Gastrocnemius medialis (tissue), 4 donors: ENCODE results near the gene TIPIN. TPM values are rescaled to one million over a fixed set of nuclear protein-coding genes. Genes with fewer than 3 reads are reported as not detected.
A peak's percentile ranks its signal among the peaks of the same experiment; 100 is the strongest.

Experiments
- ATAC-seq, 2 donors: fragments of 150-250 bp; one replicate each; pipeline ENCODE4 v1.9.1; 2016
- DNase-seq, 2 donors: peaks; one replicate each; pipeline ENCODE4 v3.0.0-alpha.2; 2019
- H3K27ac ChIP-seq, 4 donors: fragments of 200-600 bp; sonication (generic); 1 replicate in 1 of 4; 2 replicates in 3 of 4; pipeline ENCODE4 v1.5.1; 2016 to 2018; ENCODE audit warnings: mild to moderate bottlenecking in 2 of 4, moderate library complexity in 1 of 4
- H3K27me3 ChIP-seq, 3 donors: fragments of 200-600 bp; sonication (generic) in 2 of 3; 1 replicate in 1 of 3; 2 replicates in 2 of 3; pipeline versions ENCODE4 v1.5.1 to v1.6.0; 2016 to 2019; ENCODE audit warnings: mild to moderate bottlenecking in 1 of 3, moderate library complexity in 1 of 3
- H3K36me3 ChIP-seq, 2 donors: fragments of 200-600 bp; sonication (generic) in 1 of 2; one replicate each; pipeline ENCODE4 v1.5.1; 2017 to 2018
- H3K4me1 ChIP-seq, 2 donors: fragments of 200-600 bp; sonication (generic) in 1 of 2; one replicate each; pipeline ENCODE4 v1.5.1; 2016 to 2017; ENCODE audit warnings: mild to moderate bottlenecking in 2 of 2
- H3K4me3 ChIP-seq, 4 donors: fragments of 200-600 bp; sonication (generic) in 3 of 4; 1 replicate in 1 of 4; 2 replicates in 3 of 4; pipeline ENCODE4 v1.5.1; 2016 to 2019; ENCODE audit warnings: mild to moderate bottlenecking in 2 of 4
- H3K9me3 ChIP-seq, 3 donors: fragments of 200-600 bp; sonication (generic) in 2 of 3; 1 replicate in 1 of 3; 2 replicates in 2 of 3; pipeline ENCODE4 v1.5.1; 2016 to 2019
- CTCF ChIP-seq, 5 experiments: fragments of 450-650 bp in 3 of 5; fragments of 200-600 bp in 2 of 5; sonication (generic) in 2 of 5; IDR thresholded peaks in 4 of 5; conservative IDR thresholded peaks in 1 of 5; 1 replicate in 4 of 5; 2 replicates in 1 of 5; pipeline ENCODE4 v1.5.1; 2016 to 2019; ENCODE audit warnings: antibody characterized with exemption in 5 of 5, mild to moderate bottlenecking in 3 of 5, moderate library complexity in 3 of 5
- POLR2A ChIP-seq, 2 donors: fragments of 450-650 bp; IDR thresholded peaks; one replicate each; pipeline ENCODE4 v1.6.1; 2017; ENCODE audit warnings: antibody characterized with exemption in 2 of 2, mild to moderate bottlenecking in 2 of 2, moderate library complexity in 2 of 2
- in situ Hi-C, 4 donors: fragments of 200-750 bp; cut with MboI; loops; one replicate each; pipeline versions ENCODE4 v1.15.0 to v1.8.0; 2017; ENCODE audit warnings: low sequenced_read_pairs in 4 of 4
- intact Hi-C: fragments of 100-400 bp; cut with DNase I; formaldehyde crosslinking; loops from one replicate; pipeline ENCODE4 v1.15.1; 2023; ENCODE audit warnings: low total_unique reads
- total RNA-seq, 4 donors: library from RNA; depleted of rRNA; stranded (reverse); fragments of >200 nt; gene quantifications; one replicate each; pipeline versions ENCODE4 v1.1.0 to v1.2.3, GENCODE V29; 2016

Gene TIPIN
- total RNA-seq, 4 donors from 2014 or later: 0.66 to 6.0 (median 3.6) TPM

- peak overlapping the region in 1 of 4 donors; percentile 69 for H3K4me3 ChIP-seq
- no peak for ATAC-seq
- intact Hi-C loops: loop anchor here (5.0 kb wide), 1 partner anchor 205 kb away; the partner anchor contains the start of gene SNAPC5
- peaks cover 26 to 31% of the 10 kb centered on the region in 2 donors for H3K4me1 ChIP-seq
- H3K9me3 ChIP-seq: no peaks in the 10 kb centered on the region
- H3K36me3 ChIP-seq: no peaks in the 10 kb centered on the region
- peak overlapping the region in 2 of 4 donors; percentile 78 to 88 for H3K27ac ChIP-seq
- DNase-seq: no peak
- no peaks in the 10 kb centered on the region for H3K27me3 ChIP-seq
- TF ChIP-seq POLR2A (IDR thresholded peaks at IDR 0.05) (no peak), CTCF (IDR thresholded peaks at IDR 0.05 in 4 of 5, conservative IDR thresholded peaks at IDR 0.05 in 1 of 5) (no peak)
- in situ Hi-C loops: loop anchor here in 3 of 4 donors (25.0 kb wide), 1 partner anchor 655 kb away; no protein-coding TSS in a partner anchor
These were observed 64.5 kb downstream of the TIPIN start for GRCh38 chr15:66291816-66292570.

GRCh38 chr15:66290518-66290917, 66.0 kb downstream of the TIPIN start:
- Histone ChIP-seq H3K27ac (no peak overlapping the region), H3K4me3 (no peak overlapping the region), H3K36me3 (no peaks in the 10 kb centered on the region), H3K4me1 (peaks cover 26 to 27% of the 10 kb centered on the region in 2 donors), H3K9me3 (no peaks in the 10 kb centered on the region), H3K27me3 (no peaks in the 10 kb centered on the region)
- intact Hi-C loops (loop anchor here (5.0 kb wide), 1 partner anchor 207 kb away; the partner anchor contains the start of gene SNAPC5), in situ Hi-C loops (loop anchor here in 3 of 4 donors (25.0 kb wide), 1 partner anchor 653 kb away; no protein-coding TSS in a partner anchor)
- no peak for TF ChIP-seq CTCF (IDR thresholded peaks at IDR 0.05 in 4 of 5, conservative IDR thresholded peaks at IDR 0.05 in 1 of 5)
- TF ChIP-seq POLR2A (IDR thresholded peaks at IDR 0.05): no peak
- ATAC-seq: no peak
- DNase-seq: no peak

GRCh38 chr15:66290007-66290406, 66.5 kb downstream of the TIPIN start:
- intact Hi-C loops: loop anchor here (5.0 kb wide), 1 partner anchor 207 kb away; the partner anchor contains the start of gene SNAPC5
- Histone ChIP-seq H3K9me3 (no peaks in the 10 kb centered on the region), H3K4me1 (peaks cover 22 to 23% of the 10 kb centered on the region in 2 donors), H3K4me3 (no peak overlapping the region), H3K27me3 (no peaks in the 10 kb centered on the region), H3K27ac (no peak overlapping the region), H3K36me3 (no peaks in the 10 kb centered on the region)
- in situ Hi-C loops: loop anchor here in 3 of 4 donors (25.0 kb wide), 1 partner anchor 653 kb away; no protein-coding TSS in a partner anchor
- DNase-seq (no peak), ATAC-seq (no peak)
- TF ChIP-seq CTCF (IDR thresholded peaks at IDR 0.05 in 4 of 5, conservative IDR thresholded peaks at IDR 0.05 in 1 of 5) (no peak), POLR2A (IDR thresholded peaks at IDR 0.05) (no peak)

GRCh38 chr15:66288551-66289185, 67.8 kb downstream of the TIPIN start:
- DNase-seq: no peak
- Histone ChIP-seq H3K4me3 (no peak overlapping the region), H3K9me3 (no peaks in the 10 kb centered on the region), H3K4me1 (peaks cover 11 to 13% of the 10 kb centered on the region in 2 donors), H3K36me3 (no peaks in the 10 kb centered on the region), H3K27me3 (no peaks in the 10 kb centered on the region), H3K27ac (no peak overlapping the region)
- in situ Hi-C loops (loop anchor here in 3 of 4 donors (25.0 kb wide), 1 partner anchor 651 kb away; no protein-coding TSS in a partner anchor), intact Hi-C loops (loop anchor here (2.0 kb wide), 1 partner anchor 36 kb away; the partner anchor contains the start of gene MEGF11)
- no peak for ATAC-seq
- TF ChIP-seq POLR2A (IDR thresholded peaks at IDR 0.05): no peak
- no peak for TF ChIP-seq CTCF (IDR thresholded peaks at IDR 0.05 in 4 of 5, conservative IDR thresholded peaks at IDR 0.05 in 1 of 5)
